ENCODE results near the gene UBQLN3. TPM values are rescaled to one million over a fixed set of nuclear protein-coding genes. Genes with fewer than 3 reads are reported as not detected.

Gene UBQLN3
- total RNA-seq (2014; rRNA removed; shearing (Covaris generic)), result not detected in 2 replicates

GRCh38 chr11:5509803-5510202, at the start of gene UBQLN3:
UBQLN3 (minus strand) TSS chr11:5509957; CDS start chr11:5509558, 399 bp downstream.
- no peak for DNase-seq
- Histone ChIP-seq H3K36me3 (no peaks in the 10 kb centered on the region), H3K4me3 (no peak within 1 kb of the TSS), H3K9me3 (replicated peaks) (no peaks in the 10 kb centered on the region), H3K4me1 (no peaks in the 10 kb centered on the region), H3K27me3 (peaks cover 5% of the 10 kb centered on the region; the same call in 1 of the 2 replicates), H3K27ac (no peak within 1 kb of the TSS)

- no peak for DNase-seq
- H3K9me3 ChIP-seq (replicated peaks), result no peaks in the 10 kb centered on the region
- no peak overlapping the region for H3K4me3 ChIP-seq
- H3K4me1 ChIP-seq, result no peaks in the 10 kb centered on the region
- H3K36me3 ChIP-seq, result no peaks in the 10 kb centered on the region
- no peaks in the 10 kb centered on the region for H3K27me3 ChIP-seq
- H3K27ac ChIP-seq, result no peak overlapping the region
These were observed 48.0 kb upstream of the UBQLN3 start for GRCh38 chr11:5557751-5558150.

GRCh38 chr11:5556596-5557188, 46.9 kb upstream of the UBQLN3 start:
- Histone ChIP-seq H3K27me3 (no peaks in the 10 kb centered on the region), H3K9me3 (replicated peaks) (no peaks in the 10 kb centered on the region), H3K4me3 (no peak overlapping the region), H3K36me3 (no peaks in the 10 kb centered on the region), H3K4me1 (no peaks in the 10 kb centered on the region), H3K27ac (no peak overlapping the region)
- no peak for DNase-seq

- no peaks in the 10 kb centered on the region for H3K36me3 ChIP-seq
- H3K4me3 ChIP-seq, result no peak overlapping the region
- H3K4me1 ChIP-seq, result no peaks in the 10 kb centered on the region
- H3K27me3 ChIP-seq, result no peaks in the 10 kb centered on the region
- no peak overlapping the region for H3K27ac ChIP-seq
- no peak for DNase-seq
- no peaks in the 10 kb centered on the region for H3K9me3 ChIP-seq (replicated peaks)
These were observed 43.6 kb upstream of the UBQLN3 start for GRCh38 chr11:5553343-5553742.

- Histone ChIP-seq H3K9me3 (replicated peaks) (no peaks in the 10 kb centered on the region), H3K4me3 (no peak overlapping the region), H3K36me3 (no peaks in the 10 kb centered on the region), H3K27ac (no peak overlapping the region), H3K4me1 (no peaks in the 10 kb centered on the region), H3K27me3 (no peaks in the 10 kb centered on the region)
- no peak for DNase-seq
These were observed 40.8 kb upstream of the UBQLN3 start for GRCh38 chr11:5550440-5551095.

- Histone ChIP-seq H3K27me3 (no peaks in the 10 kb centered on the region), H3K36me3 (no peaks in the 10 kb centered on the region), H3K9me3 (replicated peaks) (no peaks in the 10 kb centered on the region), H3K27ac (no peak within 1 kb of the TSS), H3K4me1 (no peaks in the 10 kb centered on the region), H3K4me3 (no peak within 1 kb of the TSS)
- DNase-seq, result no peak
These were observed 38.7 kb upstream of the UBQLN3 start, which contains the start of gene OR52H1 for GRCh38 chr11:5548440-5548839. OR52H1 (minus strand) TSS chr11:5548540; CDS start chr11:5545505, 3,035 bp downstream.

- H3K27me3 ChIP-seq, result no peaks in the 10 kb centered on the region
- no peaks in the 10 kb centered on the region for H3K9me3 ChIP-seq (replicated peaks)
- H3K27ac ChIP-seq, result no peak overlapping the region
- H3K4me3 ChIP-seq, result no peak overlapping the region
- DNase-seq, result no peak
- no peaks in the 10 kb centered on the region for H3K36me3 ChIP-seq
- no peaks in the 10 kb centered on the region for H3K4me1 ChIP-seq
These were observed 38.2 kb upstream of the UBQLN3 start for GRCh38 chr11:5547982-5548381.

- no peak overlapping the region for H3K27ac ChIP-seq
- DNase-seq, result no peak
- no peaks in the 10 kb centered on the region for H3K36me3 ChIP-seq
- H3K27me3 ChIP-seq, result no peaks in the 10 kb centered on the region
- no peak overlapping the region for H3K4me3 ChIP-seq
- no peaks in the 10 kb centered on the region for H3K9me3 ChIP-seq (replicated peaks)
- H3K4me1 ChIP-seq, result no peaks in the 10 kb centered on the region
These were observed 36.7 kb upstream of the UBQLN3 start for GRCh38 chr11:5546457-5546856.

- no peaks in the 10 kb centered on the region for H3K9me3 ChIP-seq (replicated peaks)
- H3K4me3 ChIP-seq, result no peak overlapping the region
- no peaks in the 10 kb centered on the region for H3K4me1 ChIP-seq
- H3K27me3 ChIP-seq, result no peaks in the 10 kb centered on the region
- DNase-seq, result no peak
- no peaks in the 10 kb centered on the region for H3K36me3 ChIP-seq
- no peak overlapping the region for H3K27ac ChIP-seq
These were observed 31.7 kb upstream of the UBQLN3 start for GRCh38 chr11:5541427-5541826.

- Histone ChIP-seq H3K36me3 (no peaks in the 10 kb centered on the region), H3K4me3 (no peak overlapping the region), H3K9me3 (replicated peaks) (no peaks in the 10 kb centered on the region), H3K4me1 (no peaks in the 10 kb centered on the region), H3K27ac (no peak overlapping the region), H3K27me3 (no peaks in the 10 kb centered on the region)
- no peak for DNase-seq
These were observed 26.7 kb upstream of the UBQLN3 start for GRCh38 chr11:5536482-5536881.

- no peaks in the 10 kb centered on the region for H3K36me3 ChIP-seq
- no peak for DNase-seq
These were observed 24.3 kb upstream of the UBQLN3 start for GRCh38 chr11:5534046-5534445.

GRCh38 chr11:5531053-5531831, 21.5 kb upstream of the UBQLN3 start:
- no peaks in the 10 kb centered on the region for H3K36me3 ChIP-seq
- no peaks in the 10 kb centered on the region for H3K4me1 ChIP-seq
- H3K27me3 ChIP-seq, result no peaks in the 10 kb centered on the region
- H3K27ac ChIP-seq, result no peak overlapping the region
- H3K4me3 ChIP-seq, result no peak overlapping the region
- no peaks in the 10 kb centered on the region for H3K9me3 ChIP-seq (replicated peaks)
- DNase-seq, result no peak

More at GRCh38 chr11:5534046-5534445, 24.3 kb upstream of the UBQLN3 start:
- Histone ChIP-seq H3K4me3 (no peak overlapping the region), H3K27me3 (no peaks in the 10 kb centered on the region), H3K27ac (no peak overlapping the region), H3K9me3 (replicated peaks) (no peaks in the 10 kb centered on the region), H3K4me1 (no peaks in the 10 kb centered on the region)

- no peak overlapping the region for H3K4me3 ChIP-seq
- no peaks in the 10 kb centered on the region for H3K4me1 ChIP-seq
- H3K36me3 ChIP-seq, result no peaks in the 10 kb centered on the region
- H3K27ac ChIP-seq, result no peak overlapping the region
- H3K27me3 ChIP-seq, result no peaks in the 10 kb centered on the region
- H3K9me3 ChIP-seq (replicated peaks), result no peaks in the 10 kb centered on the region
- DNase-seq, result no peak
These were observed 18.7 kb upstream of the UBQLN3 start for GRCh38 chr11:5528495-5528894.

GRCh38 chr11:5527716-5528115, 18.0 kb upstream of the UBQLN3 start:
- Histone ChIP-seq H3K4me3 (no peak overlapping the region), H3K9me3 (replicated peaks) (no peaks in the 10 kb centered on the region)
- DNase-seq, result no peak

GRCh38 chr11:5524756-5525155, 15.0 kb upstream of the UBQLN3 start:
- no peaks in the 10 kb centered on the region for H3K4me1 ChIP-seq
- no peaks in the 10 kb centered on the region for H3K36me3 ChIP-seq
- H3K27me3 ChIP-seq, result no peaks in the 10 kb centered on the region
- DNase-seq, result peak; percentile 9 to 34
- H3K9me3 ChIP-seq (replicated peaks), result no peaks in the 10 kb centered on the region
- H3K27ac ChIP-seq, result no peak overlapping the region
- no peak overlapping the region for H3K4me3 ChIP-seq

More at GRCh38 chr11:5527716-5528115, 18.0 kb upstream of the UBQLN3 start:
- no peaks in the 10 kb centered on the region for H3K4me1 ChIP-seq
- H3K36me3 ChIP-seq, result no peaks in the 10 kb centered on the region
- no peaks in the 10 kb centered on the region for H3K27me3 ChIP-seq
- H3K27ac ChIP-seq, result no peak overlapping the region
